HG02623 (cell line): ENCODE data around the gene MRPS25.

ENCODE experiments used
- ATAC-seq: cut with Tn5 transposase; IDR thresholded peaks from one replicate; pipeline ENCODE4 v1.9.1; 2021; ENCODE audit warnings: moderate library complexity; ENCODE audit not compliant: unreplicated experiment

MRPS25 gene

GRCh38 chr3:15064835-15065549 lies at the start of gene MRPS25:
TSS of gene MRPS25 (minus strand) at chr3:15065315. CDS start at chr3:15065194, 121 bp downstream.
- peak; percentile 97 for ATAC-seq

- ATAC-seq = no peak
These were observed 48.8 kb upstream of the MRPS25 start for GRCh38 chr3:15113884-15114283.

GRCh38 chr3:15113471-15113870 lies 48.4 kb upstream of the MRPS25 start:
- no peak for ATAC-seq

- no peak for ATAC-seq
These were observed 46.9 kb upstream of the MRPS25 start for GRCh38 chr3:15112011-15112410.

- ATAC-seq = no peak
These were observed 45.1 kb upstream of the MRPS25 start for GRCh38 chr3:15110206-15110605.

- ATAC-seq = no peak
These were observed 43.8 kb upstream of the MRPS25 start for GRCh38 chr3:15108869-15109268.

- no peak for ATAC-seq
These were observed 43.0 kb upstream of the MRPS25 start for GRCh38 chr3:15108082-15108545.

- no peak for ATAC-seq
These were observed 42.2 kb upstream of the MRPS25 start for GRCh38 chr3:15107075-15107947.

GRCh38 chr3:15102836-15103235 lies 37.7 kb upstream of the MRPS25 start:
- no peak for ATAC-seq

GRCh38 chr3:15102256-15102655 lies 37.1 kb upstream of the MRPS25 start:
- ATAC-seq = no peak

GRCh38 chr3:15099364-15100098 lies 34.4 kb upstream of the MRPS25 start:
- no peak for ATAC-seq

- ATAC-seq = peak; percentile 88
These were observed 33.6 kb upstream of the MRPS25 start, which contains the start of gene RBSN for GRCh38 chr3:15098503-15099363. TSS of gene RBSN (minus strand) at chr3:15099148. CDS start at chr3:15096120, 3,028 bp downstream.

- ATAC-seq = no peak
These were observed 32.8 kb upstream of the MRPS25 start for GRCh38 chr3:15097891-15098290.

GRCh38 chr3:15096046-15096445 lies 30.9 kb upstream of the MRPS25 start:
- ATAC-seq = no peak

GRCh38 chr3:15094187-15094875 lies 29.2 kb upstream of the MRPS25 start:
- no peak for ATAC-seq

- no peak for ATAC-seq
These were observed 27.6 kb upstream of the MRPS25 start for GRCh38 chr3:15092686-15093085.

GRCh38 chr3:15091575-15091974 lies 26.5 kb upstream of the MRPS25 start:
- no peak for ATAC-seq

- ATAC-seq = no peak
These were observed 24.1 kb upstream of the MRPS25 start for GRCh38 chr3:15089201-15089600.

- ATAC-seq = no peak
These were observed 21.6 kb upstream of the MRPS25 start for GRCh38 chr3:15086699-15087098.

- no peak for ATAC-seq
These were observed 21.1 kb upstream of the MRPS25 start for GRCh38 chr3:15086263-15086662.
